ENCODE results near the gene PARD3B.

- TF ChIP-seq, protein P1, sequence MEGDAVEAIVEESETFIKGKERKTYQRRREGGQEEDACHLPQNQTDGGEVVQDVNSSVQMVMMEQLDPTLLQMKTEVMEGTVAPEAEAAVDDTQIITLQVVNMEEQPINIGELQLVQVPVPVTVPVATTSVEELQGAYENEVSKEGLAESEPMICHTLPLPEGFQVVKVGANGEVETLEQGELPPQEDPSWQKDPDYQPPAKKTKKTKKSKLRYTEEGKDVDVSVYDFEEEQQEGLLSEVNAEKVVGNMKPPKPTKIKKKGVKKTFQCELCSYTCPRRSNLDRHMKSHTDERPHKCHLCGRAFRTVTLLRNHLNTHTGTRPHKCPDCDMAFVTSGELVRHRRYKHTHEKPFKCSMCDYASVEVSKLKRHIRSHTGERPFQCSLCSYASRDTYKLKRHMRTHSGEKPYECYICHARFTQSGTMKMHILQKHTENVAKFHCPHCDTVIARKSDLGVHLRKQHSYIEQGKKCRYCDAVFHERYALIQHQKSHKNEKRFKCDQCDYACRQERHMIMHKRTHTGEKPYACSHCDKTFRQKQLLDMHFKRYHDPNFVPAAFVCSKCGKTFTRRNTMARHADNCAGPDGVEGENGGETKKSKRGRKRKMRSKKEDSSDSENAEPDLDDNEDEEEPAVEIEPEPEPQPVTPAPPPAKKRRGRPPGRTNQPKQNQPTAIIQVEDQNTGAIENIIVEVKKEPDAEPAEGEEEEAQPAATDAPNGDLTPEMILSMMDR (conservative IDR thresholded peaks at IDR 0.05), result no peak
- TF ChIP-seq EZH2 (IDR thresholded peaks at IDR 0.05; ENCODE audit: low read depth), result no peak
Measured at GRCh38 chr2:205661281-205661680, 1116.0 kb downstream of the PARD3B start.

Measured in PC-9 (cell line).